Progenitor cell of endocrine pancreas (in vitro differentiated cells): ENCODE measurements around the gene GMPR2. TPM values are rescaled to one million over a fixed set of nuclear protein-coding genes. Genes with fewer than 3 reads are reported as not detected.
A peak's percentile ranks its signal among the peaks of the same experiment; 100 is the strongest.

Source experiments
- DNase-seq: peaks from one replicate; pipeline ENCODE4 v3.0.0; 2021; ENCODE audit warnings: low spot score; ENCODE audit not compliant: unreplicated experiment
- H3K27ac Mint-ChIP-seq: 2 replicates; pipeline ENCODE4 v1.8.0; 2021; ENCODE audit warnings: mild to moderate bottlenecking, moderate library complexity, mixed read lengths
- H3K27me3 Mint-ChIP-seq: 2 replicates; pipeline ENCODE4 v1.8.0; 2021; ENCODE audit warnings: mixed read lengths
- H3K36me3 Mint-ChIP-seq: 2 replicates; pipeline ENCODE4 v1.8.0; 2022; ENCODE audit warnings: mixed read lengths; ENCODE audit not compliant: insufficient read depth
- H3K4me1 Mint-ChIP-seq: 2 replicates; pipeline ENCODE4 v1.8.0; 2021; ENCODE audit warnings: low read depth, mixed read lengths
- H3K4me3 Mint-ChIP-seq: 2 replicates; pipeline ENCODE4 v1.8.0; 2021; ENCODE audit warnings: low read depth, mild to moderate bottlenecking, moderate library complexity, mixed read lengths
- H3K9me3 Mint-ChIP-seq: 2 replicates; pipeline ENCODE4 v1.8.0; 2021; ENCODE audit warnings: low read depth, mixed read lengths
- CTCF ChIP-seq: fragments of 200-600 bp; sonication (generic); IDR thresholded peaks from one replicate; pipeline ENCODE4 v1.5.0; 2021; ENCODE audit warnings: antibody characterized with exemption, mild to moderate bottlenecking; ENCODE audit not compliant: unreplicated experiment
- total RNA-seq: library from RNA; stranded (reverse); gene quantifications from 2 replicates; pipeline ENCODE4 v1.2.1, GENCODE V29; 2021

The GMPR2 gene
- total RNA-seq, 1 donor from 2014 or later: 73.6 TPM

DNA sequence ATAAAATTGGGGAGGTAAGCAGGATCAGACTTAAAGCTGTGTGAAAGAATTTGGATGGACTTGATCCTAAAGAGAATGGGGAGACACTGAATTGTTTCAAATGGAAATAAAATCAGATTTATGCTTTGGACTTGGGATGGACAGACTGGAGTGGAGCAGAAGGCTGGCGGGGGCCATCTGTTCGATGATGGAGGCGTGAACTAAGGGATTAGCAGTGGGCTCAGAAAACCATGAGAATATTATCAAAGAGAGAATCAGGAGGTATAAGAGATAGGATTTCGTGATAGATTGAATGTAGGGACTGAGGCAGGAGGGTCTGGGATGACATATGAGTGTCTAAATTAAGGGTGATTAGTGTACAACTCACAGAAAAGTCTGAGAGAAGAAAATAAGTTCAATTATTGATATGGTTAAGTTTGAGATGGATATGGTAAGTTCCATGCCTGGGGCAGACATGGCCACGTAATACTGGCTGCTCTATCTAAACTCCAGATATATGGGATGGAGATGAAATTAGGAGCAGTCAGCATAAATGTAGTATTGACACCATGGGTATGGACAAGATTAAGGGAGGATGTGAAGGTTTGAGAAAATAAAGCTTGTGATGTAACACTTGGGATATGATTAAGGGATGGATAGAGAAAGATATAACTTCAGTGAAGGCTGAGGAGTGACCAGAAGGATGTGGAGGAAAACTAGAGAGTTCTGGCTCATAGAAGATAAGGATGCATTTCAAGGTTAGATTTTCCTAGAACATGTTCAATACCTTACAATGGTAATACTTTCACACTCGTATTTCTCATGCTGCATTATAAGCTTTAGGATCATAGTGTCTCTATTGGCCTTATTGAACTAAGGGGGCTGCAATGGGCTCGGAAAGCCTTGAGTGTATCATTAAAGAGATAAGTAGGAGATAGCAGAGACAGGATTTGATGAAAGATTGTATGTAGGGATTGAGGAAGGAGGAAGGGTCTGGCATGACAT, 28.3 kb upstream of the GMPR2 start:
- H3K27ac Mint-ChIP-seq: no peak overlapping the region
- H3K4me1 Mint-ChIP-seq: no peaks in the 10 kb centered on the region
- no peak for TF ChIP-seq CTCF
- H3K27me3 Mint-ChIP-seq: no peaks in the 10 kb centered on the region
- H3K9me3 Mint-ChIP-seq: peaks cover 12% of the 10 kb centered on the region
- H3K36me3 Mint-ChIP-seq: peaks cover 44% of the 10 kb centered on the region
- H3K4me3 Mint-ChIP-seq: no peak overlapping the region
- no peak for DNase-seq

DNA sequence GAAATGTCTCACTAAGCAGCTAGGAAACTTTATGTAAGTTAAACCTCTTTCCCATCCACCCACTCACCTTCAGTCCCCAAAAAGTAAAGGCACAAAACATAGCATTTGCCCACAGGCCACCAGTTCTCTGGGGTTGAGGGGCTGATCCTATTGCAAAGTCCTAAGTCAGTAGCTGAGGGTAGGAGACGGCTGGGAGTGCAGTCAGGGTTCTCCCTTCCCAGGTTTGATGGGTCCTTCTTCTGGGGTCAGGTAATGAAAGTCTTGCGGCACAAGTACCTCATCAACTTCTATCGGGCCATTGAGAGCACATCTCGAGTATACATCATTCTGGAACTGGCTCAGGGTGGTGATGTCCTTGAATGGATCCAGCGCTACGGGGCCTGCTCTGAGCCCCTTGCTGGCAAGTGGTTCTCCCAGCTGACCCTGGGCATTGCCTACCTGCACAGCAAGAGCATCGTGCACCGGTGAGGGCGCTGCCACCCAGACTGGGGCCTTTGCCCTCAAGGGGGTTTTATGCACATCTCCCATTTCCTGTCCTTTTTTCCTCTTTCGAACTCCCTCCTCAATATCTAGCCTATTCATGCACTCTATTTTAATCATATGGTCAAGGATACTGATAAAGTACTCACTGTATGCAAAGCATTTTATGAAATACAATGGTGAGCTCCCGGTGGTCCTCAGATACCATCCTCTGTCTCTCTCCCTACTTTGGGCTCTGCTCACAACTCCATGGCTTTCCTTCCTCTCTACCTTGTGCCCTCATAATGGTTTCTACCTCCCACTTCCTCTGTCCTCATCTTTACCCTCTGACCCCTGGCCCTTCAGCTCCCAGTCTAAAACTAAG, 26.2 kb upstream of the GMPR2 start:
- Mint-ChIP-seq H3K36me3 (peaks cover 45% of the 10 kb centered on the region), H3K9me3 (peaks cover 10% of the 10 kb centered on the region), H3K27me3 (no peaks in the 10 kb centered on the region), H3K4me3 (no peak overlapping the region), H3K27ac (no peak overlapping the region), H3K4me1 (no peaks in the 10 kb centered on the region)
- TF ChIP-seq CTCF: no peak
- DNase-seq: no peak

GRCh38 chr14:24207104-24207551, 25.6 kb upstream of the GMPR2 start:
- H3K4me3 Mint-ChIP-seq: no peak overlapping the region
- H3K36me3 Mint-ChIP-seq: peaks cover 42% of the 10 kb centered on the region
- no peak for DNase-seq
- no peaks in the 10 kb centered on the region for H3K4me1 Mint-ChIP-seq
- peaks cover 6% of the 10 kb centered on the region for H3K9me3 Mint-ChIP-seq
- no peak for TF ChIP-seq CTCF
- no peaks in the 10 kb centered on the region for H3K27me3 Mint-ChIP-seq
- H3K27ac Mint-ChIP-seq: no peak overlapping the region

- H3K27ac Mint-ChIP-seq: no peak overlapping the region
- H3K36me3 Mint-ChIP-seq: peaks cover 37% of the 10 kb centered on the region
- no peaks in the 10 kb centered on the region for H3K27me3 Mint-ChIP-seq
- TF ChIP-seq CTCF: no peak
- no peak for DNase-seq
- no peak overlapping the region for H3K4me3 Mint-ChIP-seq
- H3K9me3 Mint-ChIP-seq: peaks cover 5% of the 10 kb centered on the region
- H3K4me1 Mint-ChIP-seq: no peaks in the 10 kb centered on the region
These were observed 25.1 kb upstream of the GMPR2 start for GRCh38 chr14:24207625-24208024.

DNA sequence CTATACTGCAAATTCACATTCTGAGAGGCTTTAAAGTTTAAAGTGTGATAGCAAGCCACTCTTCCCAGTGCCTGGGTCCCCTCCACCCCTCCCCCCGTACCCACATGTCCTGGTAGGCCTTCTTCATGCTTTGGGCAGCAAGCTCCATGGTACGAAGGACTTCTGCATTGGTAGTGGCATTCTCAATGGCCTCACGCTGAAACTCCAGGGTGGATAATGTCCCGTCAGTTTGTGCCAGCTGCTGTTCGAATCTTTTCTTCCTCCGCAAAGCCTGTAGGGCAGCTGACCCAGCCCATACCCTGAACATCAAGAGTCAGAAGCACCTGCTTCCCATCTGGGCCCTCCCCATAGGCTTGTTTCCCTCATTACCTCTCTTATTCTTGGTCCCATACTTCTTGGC, 21.4 kb upstream of the GMPR2 start:
- Mint-ChIP-seq H3K4me1 (peaks cover 22% of the 10 kb centered on the region), H3K36me3 (peaks cover 18% of the 10 kb centered on the region), H3K27me3 (no peaks in the 10 kb centered on the region), H3K4me3 (peak overlapping the region; percentile 16), H3K27ac (no peak overlapping the region), H3K9me3 (no peaks in the 10 kb centered on the region)
- no peak for DNase-seq
- TF ChIP-seq CTCF: no peak
